ENCODE data around the gene ITFG2. TPM values are rescaled to one million over a fixed set of nuclear protein-coding genes. Genes with fewer than 3 reads are reported as not detected.

The ITFG2 gene
- total and polyA plus RNA-seq, 2 donors (not counting 3 experiments of a cell fraction or from before 2014, with no cell fraction given) = 25.0 to 31.9 TPM

- FAIRE-seq (no peak), DNase-seq (ENCODE audit: low read depth, low spot score) (peak; percentile 29)
- TF ChIP-seq FOS (IDR thresholded peaks at IDR 0.05; ENCODE audit: borderline replicate concordance, insufficient read depth, low read length) = no peak
- no peak for TF ChIP-seq EZH2 (IDR thresholded peaks at IDR 0.05; ENCODE audit: borderline replicate concordance, low read depth, low read length, severe bottlenecking)
- TF ChIP-seq CTCF (IDR thresholded peaks at IDR 0.05; ENCODE audit: extremely low read depth in 1 of 2, insufficient read depth in 1 of 2, low read depth in 1 of 2, low read length in 2 of 2) = no peak
- no peak for TF ChIP-seq GATA2 (IDR thresholded peaks at IDR 0.05; ENCODE audit: insufficient read depth, insufficient read length, low read depth, low read length)
- TF ChIP-seq POLR2A (IDR thresholded peaks at IDR 0.05; ENCODE audit: low read depth, low read length) = no peak
- TF ChIP-seq JUN (IDR thresholded peaks at IDR 0.05; ENCODE audit: borderline replicate concordance, insufficient read depth, insufficient read length, low read depth) = no peak
- no peak for TF ChIP-seq MYC (IDR thresholded peaks at IDR 0.05; ENCODE audit: low read depth, low read length)
- TF ChIP-seq POLR2AphosphoS5 (IDR thresholded peaks at IDR 0.05; ENCODE audit: insufficient read depth, low read depth, low read length) = no peak
- TF ChIP-seq MAX (IDR thresholded peaks at IDR 0.05; ENCODE audit: insufficient read depth, insufficient read length) = no peak
- Histone ChIP-seq H3K27ac (ENCODE audit: insufficient read depth, low read depth, low read length) (no peak within 1 kb of the TSS), H3K9me3 (replicated peaks; ENCODE audit: control insufficient read depth, insufficient read depth, low read length) (no peaks in the 10 kb centered on the region), H3K4me2 (ENCODE audit: insufficient read depth, low read length) (no peak within 1 kb of the TSS), H3K9me1 (replicated peaks; ENCODE audit: control insufficient read depth, extremely low read depth, insufficient read depth, low read length) (no peaks in the 10 kb centered on the region), H3K4me3 (replicated peaks in 1 of 3; ENCODE audit: insufficient read depth in 1 of 3, low read depth in 1 of 3, low read length in 3 of 3) (no peak within 1 kb of the TSS), H3K4me1 (ENCODE audit: control insufficient read depth, extremely low read depth, insufficient read depth, low read length) (no peaks in the 10 kb centered on the region), H3K36me3 (ENCODE audit: control insufficient read depth in 2 of 2, extremely low read depth in 1 of 2, insufficient read depth in 2 of 2, low read length in 2 of 2) (peaks cover 0 to 2% of the 10 kb centered on the region in 2 experiments), H3K79me2 (ENCODE audit: control insufficient read depth, insufficient read depth, low read length) (no peaks in the 10 kb centered on the region), H2AFZ (ENCODE audit: low read depth, low read length) (no peak within 1 kb of the TSS), H4K20me1 (replicated peaks; ENCODE audit: control insufficient read depth, extremely low read depth, insufficient read depth, low read length) (no peaks in the 10 kb centered on the region), H3K27me3 (ENCODE audit: control insufficient read depth in 2 of 2, insufficient read depth in 2 of 2, low read length in 2 of 2) (peaks cover 0 to 4% of the 10 kb centered on the region in 2 experiments), H3K9ac (replicated peaks; ENCODE audit: extremely low read depth, insufficient read depth, low read length) (no peak within 1 kb of the TSS)
- ChIA-PET POLR2A (no interaction called here), CTCF (interaction anchor here (0.8 to 2.8 kb wide), 5 partner anchors 10 to 207 kb away, joined by 3 to 12 read pairs (median 5); no protein-coding TSS in a partner anchor)
- intact Hi-C loops (cut with micrococcal nuclease) (no loop called here), dilution Hi-C loops (cut with MboI; ENCODE audit: extremely low pct_ligation_motif_present, low sequenced_read_pairs) (no loop called here)
- BruUV-seq (replicated peaks) = no TSS peak
Measured at GRCh38 chr12:2834581-2835491, 22.4 kb downstream of the ITFG2 start, which contains the start of gene NRIP2. Gene NRIP2, minus strand, starts transcription at chr12:2835035. Its CDS starts 52 bp downstream, at chr12:2834983.
